COR-L47 (cell line): ENCODE measurements around the gene PNMA8B.

Source experiments
- DNase-seq: peaks from one replicate; lab custom pipeline; 2025; lab: John Stamatoyannopoulos, UW

PNMA8B gene

GRCh38 chr19:46456930-46457329 lies 38.7 kb downstream of the PNMA8B start:
- no peak for DNase-seq

DNA sequence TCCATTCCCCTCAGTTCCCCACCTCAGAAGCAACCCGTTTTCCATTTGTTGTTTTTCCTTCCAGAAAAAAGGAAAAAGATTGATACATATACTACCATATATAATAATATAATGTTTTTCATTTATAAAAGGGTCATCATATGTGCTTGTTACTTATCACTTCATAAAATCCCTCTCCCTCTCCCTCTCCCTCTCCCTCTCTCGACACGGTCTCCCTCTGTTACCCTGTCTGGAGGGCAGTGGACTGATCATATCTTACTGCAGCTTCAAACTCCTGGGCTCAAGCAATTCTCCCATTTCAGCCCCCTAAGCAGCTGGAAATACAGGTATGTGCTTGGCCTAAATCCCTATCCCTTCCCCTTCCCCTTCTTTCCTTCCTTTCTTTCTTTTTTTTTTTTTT lies 41.4 kb downstream of the PNMA8B start:
- DNase-seq, result no peak

- DNase-seq, result no peak
Measured at GRCh38 chr19:46453661-46454060, 42.0 kb downstream of the PNMA8B start.

DNA sequence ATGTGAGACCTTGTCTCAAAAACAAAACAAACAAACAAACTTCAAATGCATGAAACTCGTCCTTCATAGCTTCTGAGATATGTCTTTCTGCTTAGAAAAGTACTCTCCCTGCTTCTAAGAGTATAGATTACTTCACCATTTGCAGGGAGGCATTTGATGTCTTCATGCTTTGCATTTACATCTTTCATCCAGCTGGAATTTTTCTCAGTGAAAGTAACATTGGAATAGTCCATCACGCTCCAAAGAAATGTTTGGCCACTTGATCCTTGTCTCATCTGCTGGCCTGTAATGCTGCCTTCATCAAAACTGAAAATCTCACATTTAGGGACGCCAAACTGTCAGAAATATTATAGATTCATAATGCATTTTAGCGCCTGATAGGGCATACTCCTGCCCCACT lies 43.5 kb downstream of the PNMA8B start:
- DNase-seq, result no peak

DNA sequence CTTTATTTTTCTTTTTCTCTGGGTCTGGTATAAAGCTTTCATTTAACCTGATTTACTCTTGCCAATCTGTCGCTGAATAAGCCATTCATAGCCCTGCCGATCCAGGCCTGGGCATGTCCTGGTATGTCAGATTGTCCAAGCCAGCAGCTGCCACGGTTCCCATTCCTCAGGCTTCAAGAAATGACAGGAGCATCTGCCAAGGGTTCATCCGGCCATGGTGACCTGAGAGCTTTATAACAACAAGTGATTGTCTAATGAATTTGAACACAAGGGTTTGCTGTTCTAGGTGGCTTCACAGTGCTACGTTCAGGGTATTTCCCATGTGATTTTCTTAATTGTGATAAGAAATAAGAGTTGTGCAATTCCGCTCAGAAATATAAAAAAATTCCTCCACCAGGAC lies 44.3 kb downstream of the PNMA8B start:
- no peak for DNase-seq

DNA sequence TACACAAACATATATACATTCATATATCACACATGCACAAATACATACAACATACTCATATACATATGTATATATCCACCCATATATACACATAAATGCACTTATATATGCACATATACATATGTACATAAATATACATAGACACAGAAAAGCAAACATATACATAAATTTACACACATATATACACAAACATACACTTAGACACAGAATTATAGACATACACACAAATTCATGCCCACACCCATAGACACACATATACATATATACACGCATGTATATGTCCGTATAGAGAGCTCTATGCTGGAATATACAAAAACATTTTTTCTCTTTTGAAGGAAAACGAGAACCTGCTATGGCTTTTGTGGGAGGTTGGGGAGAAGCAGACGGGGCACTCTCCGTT lies 44.9 kb downstream of the PNMA8B start:
- no peak for DNase-seq

DNA sequence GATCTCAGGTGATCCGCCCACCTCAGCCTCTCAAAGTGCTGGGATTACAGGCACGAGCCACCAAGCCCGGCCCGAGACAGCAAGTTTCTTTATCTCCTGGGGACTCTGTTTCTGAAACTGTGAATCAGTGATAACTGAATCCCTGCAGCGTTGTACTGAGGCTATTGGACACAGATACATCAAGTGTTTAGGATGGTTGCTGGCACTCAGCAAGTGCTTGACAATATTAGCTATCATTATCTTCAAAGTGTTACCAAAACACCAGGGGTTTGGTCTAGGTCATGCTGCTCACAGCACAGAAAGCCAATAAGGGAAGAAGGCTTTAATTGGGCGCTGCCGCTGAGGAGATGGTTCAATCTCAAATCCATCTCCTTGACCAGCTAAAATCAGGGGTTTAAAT lies 46.4 kb downstream of the PNMA8B start:
- no peak for DNase-seq

DNA sequence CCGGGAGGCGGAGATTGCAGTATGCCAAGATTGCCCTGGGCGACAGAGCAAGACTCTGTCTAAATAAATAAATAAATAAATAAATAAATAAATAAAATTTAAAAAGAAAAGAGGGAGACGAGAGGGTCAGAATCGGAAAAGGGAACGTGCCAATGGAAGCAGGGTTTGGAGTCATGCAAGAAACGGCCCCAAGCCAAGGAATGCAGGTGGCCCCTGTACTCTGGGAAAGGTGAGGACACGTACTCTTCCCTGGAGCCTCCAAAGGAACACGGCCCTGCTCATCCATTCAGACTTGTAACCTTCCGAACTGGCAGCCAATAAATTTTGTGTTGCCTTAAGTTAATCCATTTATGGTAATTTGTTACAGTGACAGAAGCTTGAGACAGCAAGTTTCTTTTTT lies 47.1 kb downstream of the PNMA8B start:
- DNase-seq, result no peak

DNA sequence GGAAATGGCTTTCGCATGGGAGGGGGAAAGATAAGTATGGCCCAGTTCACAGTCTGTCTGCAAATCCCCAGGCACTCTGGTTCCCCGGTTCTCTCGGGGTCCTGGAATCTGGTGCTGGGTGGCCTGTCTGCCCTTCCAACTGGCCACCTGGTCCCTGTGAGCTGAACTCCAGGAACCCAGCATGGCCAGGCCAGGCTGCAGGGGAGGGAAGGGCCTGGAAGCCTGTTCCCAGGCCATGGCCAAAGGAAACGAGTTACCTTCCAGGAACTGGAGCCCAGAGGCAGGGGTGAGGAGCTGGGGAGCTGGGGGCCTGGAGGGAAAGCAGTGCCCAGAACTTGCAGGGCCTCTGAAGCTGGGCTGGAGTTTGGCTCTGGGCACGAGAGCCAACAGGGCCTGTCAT lies 47.8 kb downstream of the PNMA8B start:
- DNase-seq, result no peak

- DNase-seq, result no peak
Measured at GRCh38 chr19:46447006-46447405, 48.7 kb downstream of the PNMA8B start.

GRCh38 chr19:46446021-46446420 lies 49.6 kb downstream of the PNMA8B start:
- DNase-seq, result no peak

GRCh38 chr19:46442808-46443450 lies 52.7 kb downstream of the PNMA8B start:
- no peak for DNase-seq

- no peak for DNase-seq
Measured at GRCh38 chr19:46441866-46442265, 53.8 kb downstream of the PNMA8B start.
